ENCODE results near the gene LMX1A.

- TF ChIP-seq ZBTB1 (tag by site-specific recombination; IDR thresholded peaks at IDR 0.05), result no peak
- TF ChIP-seq KLF16 (tag by site-specific recombination; IDR thresholded peaks at IDR 0.05), result no peak
Measured at GRCh38 chr1:165189913-165190312, 166.6 kb downstream of the LMX1A start.

All from HEK293 (cell line).